HUES64 (cell line): ENCODE measurements around the gene VWA5B1.

Experiments
- H3K27ac ChIP-seq: 2 replicates; pipeline ENCODE4 v1.7.0; 2013; ENCODE audit warnings: low read depth, low read length, inconsistent platforms
- H3K27me3 ChIP-seq: 2 replicates; pipeline ENCODE4 v1.6.1; 2013; ENCODE audit warnings: mild to moderate bottlenecking, low read length; ENCODE audit not compliant: insufficient read depth
- H3K36me3 ChIP-seq: 2 replicates; pipeline ENCODE4 v1.6.1; 2013; ENCODE audit warnings: mild to moderate bottlenecking, low read length; ENCODE audit not compliant: insufficient read depth
- H3K4me1 ChIP-seq: 2 replicates; pipeline ENCODE4 v1.6.1; 2013; ENCODE audit warnings: mild to moderate bottlenecking, low read length, moderate library complexity; ENCODE audit not compliant: insufficient read depth
- H3K4me3 ChIP-seq: 2 replicates; pipeline ENCODE4 v1.5.1; 2013; ENCODE audit warnings: mild to moderate bottlenecking, low read length, moderate library complexity
- H3K9ac ChIP-seq: 2 replicates; pipeline ENCODE4 v1.6.1; 2013; ENCODE audit warnings: mild to moderate bottlenecking, low read depth, low read length
- H3K9me3 ChIP-seq: 2 replicates; pipeline ENCODE4 v1.6.1; 2013; ENCODE audit warnings: low read depth, low read length; ENCODE audit not compliant: insufficient read depth
- WGBS: fragments of 150-250, 120-280 bp; methylation state at CpG from one replicate; pipeline ENCODE4 v1.1.7; 2013; ENCODE audit warnings: missing lambda C conversion rate; 5-methylcytosine and 5-hydroxymethylcytosine counted together

VWA5B1 gene

GRCh38 chr1:20400341-20401177 lies 109.9 kb downstream of the VWA5B1 start:
- Histone ChIP-seq H3K36me3 (no peaks in the 10 kb centered on the region), H3K9ac (no peak overlapping the region), H3K9me3 (no peaks in the 10 kb centered on the region; the same call in 1 of the 2 replicates), H3K27me3 (peaks cover 92% of the 10 kb centered on the region), H3K27ac (no peak overlapping the region), H3K4me3 (no peak overlapping the region), H3K4me1 (no peaks in the 10 kb centered on the region)
- WGBS = 68% methylated on average over 10 of the region's 10 CpGs

DNA sequence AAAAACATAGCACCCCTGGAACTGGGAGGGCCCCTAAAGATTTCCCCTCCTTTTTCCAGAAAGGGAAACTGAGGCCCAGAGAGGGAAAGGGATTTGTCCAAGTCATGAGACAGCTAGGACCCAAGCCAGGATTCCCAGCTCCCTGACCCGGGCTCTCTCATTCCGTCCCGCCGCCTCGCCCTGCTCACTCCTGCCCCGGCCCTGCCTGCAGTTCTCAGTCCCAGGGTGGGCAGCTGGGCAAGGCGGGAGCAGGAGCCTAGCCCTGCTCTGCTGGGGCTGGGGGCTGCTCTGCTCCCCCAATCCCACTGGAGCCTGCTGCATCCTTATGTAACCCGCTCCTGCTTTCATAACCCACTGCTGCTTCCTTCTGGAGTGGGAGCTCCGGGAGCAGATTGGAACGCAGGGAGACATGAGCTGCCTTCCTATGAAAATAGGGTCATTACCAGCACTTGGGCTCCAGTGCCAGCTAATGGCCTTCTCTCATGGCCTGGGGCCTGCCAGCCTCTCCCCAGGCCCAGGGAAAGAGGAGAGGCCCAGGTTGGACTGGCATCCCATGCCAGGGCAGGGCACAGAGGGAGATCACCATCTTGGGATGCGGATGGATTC lies 110.8 kb downstream of the VWA5B1 start:
- H3K4me1 ChIP-seq = peaks cover 8% of the 10 kb centered on the region; the same call in 1 of the 2 replicates
- peaks cover 97% of the 10 kb centered on the region for H3K27me3 ChIP-seq

GRCh38 chr1:20402585-20403422 lies 112.1 kb downstream of the VWA5B1 start:
- H3K4me3 ChIP-seq = no peak overlapping the region
- 42% methylated on average over 13 of the region's 13 CpGs for WGBS
- H3K27me3 ChIP-seq = peaks cover 100% of the 10 kb centered on the region
- H3K9ac ChIP-seq = no peak overlapping the region
- peaks cover 9% of the 10 kb centered on the region; the same call in 1 of the 2 replicates for H3K4me1 ChIP-seq
- no peak overlapping the region for H3K27ac ChIP-seq
- H3K9me3 ChIP-seq = no peaks in the 10 kb centered on the region
- no peaks in the 10 kb centered on the region for H3K36me3 ChIP-seq

More for the DNA sequence above, 110.8 kb downstream of the VWA5B1 start:
- Histone ChIP-seq H3K9me3 (no peaks in the 10 kb centered on the region), H3K27ac (no peak overlapping the region), H3K4me3 (no peak overlapping the region), H3K36me3 (no peaks in the 10 kb centered on the region), H3K9ac (no peak overlapping the region)
- 91% methylated on average over 11 of the region's 11 CpGs for WGBS

- WGBS = 86% methylated on average over 8 of the region's 8 CpGs
- Histone ChIP-seq H3K9me3 (no peaks in the 10 kb centered on the region), H3K27me3 (peaks cover 100% of the 10 kb centered on the region), H3K4me3 (no peak overlapping the region), H3K27ac (no peak overlapping the region), H3K4me1 (peaks cover 9% of the 10 kb centered on the region; the same call in 1 of the 2 replicates), H3K36me3 (no peaks in the 10 kb centered on the region), H3K9ac (no peak overlapping the region)
Observed at GRCh38 chr1:20403423-20404145, 112.9 kb downstream of the VWA5B1 start.

DNA sequence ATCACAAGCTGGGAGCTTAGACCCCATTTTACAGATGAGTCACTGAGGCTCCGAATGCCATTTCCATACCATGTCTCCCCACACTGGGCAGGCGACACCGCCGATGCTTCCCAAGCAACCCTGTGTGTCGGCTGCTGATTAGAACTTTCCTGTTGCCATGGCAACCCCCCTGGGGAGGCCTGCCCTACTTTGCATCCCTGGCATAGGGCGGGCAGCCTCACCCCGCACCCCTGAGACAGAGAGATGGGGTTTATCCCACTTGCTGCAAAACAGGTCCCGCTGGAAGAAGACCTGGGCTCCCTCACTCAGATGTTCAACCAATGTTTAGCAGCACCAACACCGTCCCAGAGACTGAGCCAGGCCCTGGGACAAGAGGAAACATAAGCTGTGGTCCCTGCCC lies 113.8 kb downstream of the VWA5B1 start:
- WGBS = 29% methylated on average over 9 of the region's 9 CpGs

More for the DNA sequence above, 113.8 kb downstream of the VWA5B1 start:
- no peak overlapping the region for H3K9ac ChIP-seq
- H3K9me3 ChIP-seq = no peaks in the 10 kb centered on the region
- peaks cover 100% of the 10 kb centered on the region for H3K27me3 ChIP-seq
- no peak overlapping the region for H3K27ac ChIP-seq
- H3K36me3 ChIP-seq = no peaks in the 10 kb centered on the region
- H3K4me1 ChIP-seq = peaks cover 9% of the 10 kb centered on the region; the same call in 1 of the 2 replicates
- H3K4me3 ChIP-seq = no peak overlapping the region
